KMS-11 (cell line): ENCODE measurements around the gene DACT2.

Source experiments
- H2AFZ ChIP-seq: fragments of 200-600 bp; sonication (generic); 2 replicates; pipeline ENCODE4 v1.6.1; 2016; ENCODE audit warnings: antibody characterized with exemption, mixed run types, low read depth
- H3K27ac ChIP-seq: fragments of 200-600 bp; sonication (generic); 2 replicates; pipeline ENCODE4 v1.6.1; 2016; ENCODE audit warnings: mild to moderate bottlenecking, mixed run types
- H3K27me3 ChIP-seq: fragments of 200-600 bp; sonication (generic); 2 replicates; pipeline ENCODE4 v1.6.1; 2017; ENCODE audit warnings: mild to moderate bottlenecking, low read depth, mixed run types, moderate library complexity; ENCODE audit not compliant: insufficient read depth
- H3K36me3 ChIP-seq: fragments of 200-600 bp; sonication (generic); 2 replicates; pipeline ENCODE4 v1.6.1; 2017; ENCODE audit warnings: mild to moderate bottlenecking, mixed run types; ENCODE audit not compliant: insufficient read depth
- H3K4me1 ChIP-seq: fragments of 200-600 bp; sonication (generic); 2 replicates; pipeline ENCODE4 v1.6.1; 2016; ENCODE audit warnings: mild to moderate bottlenecking, low read depth, mixed run types; ENCODE audit not compliant: poor library complexity, severe bottlenecking
- H3K4me2 ChIP-seq: fragments of 200-600 bp; sonication (generic); 2 replicates; pipeline ENCODE4 v1.7.0; 2016; ENCODE audit warnings: mild to moderate bottlenecking, mixed run types
- H3K4me3 ChIP-seq: fragments of 200-600 bp; sonication (generic); IDR thresholded peaks from 2 replicates; pipeline ENCODE4 v1.6.1; 2017; ENCODE audit warnings: low read depth, low read length, mixed read lengths; ENCODE audit not compliant: insufficient read depth
- H3K79me2 ChIP-seq: fragments of 200-600 bp; sonication (generic); 2 replicates; pipeline ENCODE4 v1.6.1; 2016; ENCODE audit warnings: low read depth, mixed run types; ENCODE audit not compliant: insufficient read depth
- H3K9ac ChIP-seq: fragments of 200-600 bp; sonication (generic); 2 replicates; pipeline ENCODE4 v1.6.1; 2016; ENCODE audit warnings: mild to moderate bottlenecking, mixed run types
- H4K20me1 ChIP-seq: fragments of 200-600 bp; sonication (generic); 2 replicates; pipeline ENCODE4 v1.6.1; 2016; ENCODE audit warnings: mild to moderate bottlenecking, mixed run types; ENCODE audit not compliant: insufficient read depth
- CTCF ChIP-seq: fragments of 200-600 bp; sonication (generic); conservative IDR thresholded peaks from 2 replicates; pipeline ENCODE4 v1.6.1; 2017; ENCODE audit warnings: low read depth, mild to moderate bottlenecking, antibody characterized with exemption, low read length, moderate library complexity, mixed read lengths

Gene DACT2

GRCh38 chr6:168265827-168266815 is 53.5 kb downstream of the DACT2 start:
- H3K4me3 ChIP-seq, result no peak overlapping the region
- no peak overlapping the region for H3K27ac ChIP-seq

GRCh38 chr6:168265394-168265793 is 54.2 kb downstream of the DACT2 start:
- Histone ChIP-seq H3K27ac (no peak overlapping the region), H3K4me2 (no peak overlapping the region), H4K20me1 (no peaks in the 10 kb centered on the region), H3K4me1 (no peaks in the 10 kb centered on the region), H3K27me3 (no peaks in the 10 kb centered on the region), H3K79me2 (no peaks in the 10 kb centered on the region), H3K4me3 (no peak overlapping the region), H3K36me3 (no peaks in the 10 kb centered on the region), H2AFZ (no peak overlapping the region), H3K9ac (no peak overlapping the region)
- no peak for TF ChIP-seq CTCF

More at GRCh38 chr6:168265827-168266815, 53.5 kb downstream of the DACT2 start:
- Histone ChIP-seq H3K27me3 (no peaks in the 10 kb centered on the region), H3K36me3 (no peaks in the 10 kb centered on the region), H2AFZ (no peak overlapping the region), H3K79me2 (no peaks in the 10 kb centered on the region), H3K4me2 (no peak overlapping the region), H3K9ac (no peak overlapping the region), H3K4me1 (no peaks in the 10 kb centered on the region), H4K20me1 (no peaks in the 10 kb centered on the region)
- no peak for TF ChIP-seq CTCF

GRCh38 chr6:168264593-168265335 is 54.8 kb downstream of the DACT2 start:
- H2AFZ ChIP-seq, result no peak overlapping the region
- no peak overlapping the region for H3K4me3 ChIP-seq
- H3K9ac ChIP-seq, result no peak overlapping the region
- H3K27ac ChIP-seq, result no peak overlapping the region
- no peaks in the 10 kb centered on the region for H3K36me3 ChIP-seq
- H3K79me2 ChIP-seq, result no peaks in the 10 kb centered on the region
- no peaks in the 10 kb centered on the region for H4K20me1 ChIP-seq
- H3K4me1 ChIP-seq, result no peaks in the 10 kb centered on the region
- no peaks in the 10 kb centered on the region for H3K27me3 ChIP-seq
- TF ChIP-seq CTCF, result no peak
- H3K4me2 ChIP-seq, result no peak overlapping the region

- Histone ChIP-seq H3K27me3 (no peaks in the 10 kb centered on the region), H3K9ac (no peak overlapping the region), H4K20me1 (no peaks in the 10 kb centered on the region), H3K27ac (no peak overlapping the region), H3K36me3 (no peaks in the 10 kb centered on the region), H3K79me2 (no peaks in the 10 kb centered on the region), H3K4me1 (no peaks in the 10 kb centered on the region), H2AFZ (no peak overlapping the region), H3K4me2 (no peak overlapping the region), H3K4me3 (no peak overlapping the region)
- TF ChIP-seq CTCF, result no peak
Measured at GRCh38 chr6:168263351-168263905, 56.1 kb downstream of the DACT2 start.
